Heart right ventricle (tissue), 12 donors: ENCODE results near the gene DERL3. TPM values are rescaled to one million over a fixed set of nuclear protein-coding genes. Genes with fewer than 3 reads are reported as not detected.

Source experiments
- polyA plus RNA-seq, 2 donors: library from polyadenylated mRNA; stranded (reverse); fragments of 200-250 nt; gene quantifications; one replicate each; pipeline ENCODE4 v1.2.3, GENCODE V29; 2013
- total RNA-seq, 10 donors: library from RNA; stranded (reverse); fragmentation: NEBNext Ultra II Directional in 3 of 10; extraction: Animal tissue kit (Norgen Biotek cat#: 25700) in 3 of 10; gene quantifications; one replicate each; pipeline versions ENCODE4 v1.2.1 to v1.2.4, GENCODE V29; 2021 to 2023
- donor health status: ischemic (EF 13 %, LVEDD 7.1; RV severe dilation, severe dysfunction).
- donor health status: healthy with polysubstance abuse.
- donor health status: DM: no; HTN: yes; CAD: no.
- donor health status: DM: no; HTN: no; CAD: no.
- donor health status: ischemic (EF 25% LVEDD 6.9; RV normal size, moderate dysfunction).
- donor health status: ischemic (EF 25% LVEDD 5.7; RV mildly dilated, moderate dysfunction).
- donor health status: healthy.
- donor health status: nonischemic (EF 11% LVEDD 7.7; RV severe dilation, severe dysfunction).
- donor health status: DM: yes; HTN: yes; CAD: no.
- donor health status: PGD.
- donor health status: ischemic (EF 29% LVEDD 5.4; RV normal size, mild dysfunction).
- donor health status: nonischemic (EF 23%, LVEDD 6.1; RV moderate dilation, normal function).

The DERL3 gene
- total and polyA plus RNA-seq, 12 donors, result 0.91 to 14.1 (median 2.0) TPM

Other genes starting within 250 kb of the DERL3 start
- gene DRICH1, start 206.7 kb downstream of the DERL3 start, total RNA-seq, result not detected
- under 1 TPM; 0.03 to 0.44 TPM for gene DRICH1, start 206.7 kb downstream of the DERL3 start, polyA plus RNA-seq
- 1 to 10 TPM in 1 of 10 donors, under 1 TPM in 1, not detected in 8; 0.23 to 1.6 TPM for gene RGL4, start 148.0 kb downstream of the DERL3 start, total RNA-seq
- gene RGL4, start 148.0 kb downstream of the DERL3 start, polyA plus RNA-seq, result under 1 TPM; 0.29 to 0.59 TPM
- gene ZNF70, start 87.9 kb downstream of the DERL3 start, total RNA-seq, result 1 to 10 TPM; 3.0 to 4.2 (median 3.6) TPM
- 1 to 10 TPM; 1.2 to 2.1 TPM for gene ZNF70, start 87.9 kb downstream of the DERL3 start, polyA plus RNA-seq
- 1 to 10 TPM in 4 of 10 donors, under 1 TPM in 2, not detected in 4; 0.56 to 2.5 (median 1.3) TPM for gene VPREB3, start 84.6 kb downstream of the DERL3 start, total RNA-seq
- gene VPREB3, start 84.6 kb downstream of the DERL3 start, polyA plus RNA-seq, result under 1 TPM; 0.83 to 0.88 TPM
- gene C22orf15, start 76.0 kb downstream of the DERL3 start, total RNA-seq, result not detected
- gene C22orf15, start 76.0 kb downstream of the DERL3 start, polyA plus RNA-seq, result under 1 TPM; 0.12 to 0.66 TPM
- 1,000 to 10,000 TPM in 8 of 10 donors, 100 to 1,000 TPM in 2; 860 to 1,727 (median 1,056) TPM for gene CHCHD10, start 71.0 kb downstream of the DERL3 start, total RNA-seq
- 1,000 to 10,000 TPM in 1 of 2 donors, 100 to 1,000 TPM in 1; 735 to 3,552 TPM for gene CHCHD10, start 71.0 kb downstream of the DERL3 start, polyA plus RNA-seq
- 10 to 100 TPM in 4 of 10 donors, 1 to 10 TPM in 6; 3.5 to 23.4 (median 5.4) TPM for gene MMP11, start 66.2 kb downstream of the DERL3 start, total RNA-seq
- gene MMP11, start 66.2 kb downstream of the DERL3 start, polyA plus RNA-seq, result 10 to 100 TPM in 1 of 2 donors, 1 to 10 TPM in 1; 9.9 to 12.8 TPM
- 10 to 100 TPM; 28.5 to 73.1 (median 39.8) TPM for gene SMARCB1, start 52.0 kb downstream of the DERL3 start, total RNA-seq
- gene SMARCB1, start 52.0 kb downstream of the DERL3 start, polyA plus RNA-seq, result 10 to 100 TPM; 26.8 to 70.0 TPM
- gene SLC2A11, start 18.9 kb upstream of the DERL3 start, total RNA-seq, result 10 to 100 TPM; 16.1 to 30.4 (median 21.2) TPM
- 10 to 100 TPM in 1 of 2 donors, 1 to 10 TPM in 1; 8.3 to 42.1 TPM for gene SLC2A11, start 18.9 kb upstream of the DERL3 start, polyA plus RNA-seq
- 100 to 1,000 TPM; 135 to 457 (median 225) TPM for gene MIF, start 55.4 kb upstream of the DERL3 start, total RNA-seq
- gene MIF, start 55.4 kb upstream of the DERL3 start, polyA plus RNA-seq, result 100 to 1,000 TPM; 474 to 634 TPM
- 10 to 100 TPM in 2 of 10 donors, 1 to 10 TPM in 8; 1.3 to 14.3 (median 4.2) TPM for gene GSTT2B, start 122.2 kb upstream of the DERL3 start, total RNA-seq
- 10 to 100 TPM; 23.2 to 25.4 TPM for gene GSTT2B, start 122.2 kb upstream of the DERL3 start, polyA plus RNA-seq
- 1 to 10 TPM in 4 of 10 donors, under 1 TPM in 1, not detected in 5; 0.99 to 3.3 (median 1.8) TPM for gene DDTL, start 127.9 kb upstream of the DERL3 start, total RNA-seq
- 1 to 10 TPM; 3.1 to 4.9 TPM for gene DDTL, start 127.9 kb upstream of the DERL3 start, polyA plus RNA-seq
- gene DDT, start 135.4 kb upstream of the DERL3 start, total RNA-seq, result 100 to 1,000 TPM; 118 to 226 (median 143) TPM
- gene DDT, start 135.4 kb upstream of the DERL3 start, polyA plus RNA-seq, result 100 to 1,000 TPM; 179 to 300 TPM
- under 1 TPM in 1 of 10 donors, not detected in 9; 0.40 TPM for gene GSTT2, start 141.1 kb upstream of the DERL3 start, total RNA-seq
- gene GSTT2, start 141.1 kb upstream of the DERL3 start, polyA plus RNA-seq, result 1 to 10 TPM in 1 of 2 donors, under 1 TPM in 1; 0.44 to 2.5 TPM
- gene GSTT4, start 166.4 kb upstream of the DERL3 start, total RNA-seq, result not detected
- gene GSTT4, start 166.4 kb upstream of the DERL3 start, polyA plus RNA-seq, result not detected
- gene CABIN1, start 172.3 kb upstream of the DERL3 start, total RNA-seq, result 10 to 100 TPM; 26.8 to 49.6 (median 34.1) TPM
- gene CABIN1, start 172.3 kb upstream of the DERL3 start, polyA plus RNA-seq, result 10 to 100 TPM; 17.5 to 48.9 TPM